Measurements from ENCODE around the gene EVC2. TPM values are rescaled to one million over a fixed set of nuclear protein-coding genes. Genes with fewer than 3 reads are reported as not detected.

The EVC2 gene
- total and polyA plus RNA-seq, 12 donors: 0.66 to 3.4 (median 1.7) TPM

- no peak for DNase-seq
- Histone ChIP-seq H3K9me3 (replicated peaks in 1 of 3) (no peaks in the 10 kb centered on the region), H3K4me3 (no peak overlapping the region), H3K27me3 (no peaks in the 10 kb centered on the region), H3K27ac (no peak overlapping the region), H3K36me3 (replicated peaks in 1 of 2) (no peaks in the 10 kb centered on the region), H3K4me1 (replicated peaks in 1 of 2) (no peaks in the 10 kb centered on the region)
- TF ChIP-seq POLR2A (IDR thresholded peaks at IDR 0.05) (no peak), CTCF (IDR thresholded peaks at IDR 0.05) (no peak)
- WGBS, 4 donors: 90 to 95% (median 90%) methylated on average over 9 to 11 of the region's 11 CpGs
- intact Hi-C loops (cut with DNase I): no loop called here
Observed at GRCh38 chr4:5654791-5655190, 53.6 kb downstream of the EVC2 start.

- H3K36me3 ChIP-seq (replicated peaks in 1 of 2): no peaks in the 10 kb centered on the region
- H3K4me3 ChIP-seq: no peak overlapping the region
- no peak for DNase-seq
- H3K4me1 ChIP-seq (replicated peaks in 1 of 2): no peaks in the 10 kb centered on the region
- TF ChIP-seq CTCF (IDR thresholded peaks at IDR 0.05): no peak
- no peak for TF ChIP-seq POLR2A (IDR thresholded peaks at IDR 0.05)
- H3K27ac ChIP-seq: no peak overlapping the region
- H3K9me3 ChIP-seq (replicated peaks in 1 of 3): no peaks in the 10 kb centered on the region
- H3K27me3 ChIP-seq: no peaks in the 10 kb centered on the region
- 92 to 96% (median 94%) methylated on average over 6 of the region's 6 CpGs for WGBS, 4 donors
- intact Hi-C loops (cut with DNase I): no loop called here
Observed at GRCh38 chr4:5651089-5651488, 57.3 kb downstream of the EVC2 start.

GRCh38 chr4:5650040-5650439 lies 58.3 kb downstream of the EVC2 start:
- no peaks in the 10 kb centered on the region for H3K4me1 ChIP-seq (replicated peaks in 1 of 2)
- no peaks in the 10 kb centered on the region for H3K27me3 ChIP-seq
- intact Hi-C loops (cut with DNase I): no loop called here
- H3K27ac ChIP-seq: no peak overlapping the region
- WGBS, 4 donors: 89 to 94% (median 92%) methylated on average over 3 of the region's 3 CpGs
- H3K36me3 ChIP-seq (replicated peaks in 1 of 2): no peaks in the 10 kb centered on the region
- H3K4me3 ChIP-seq: no peak overlapping the region
- no peak for DNase-seq
- TF ChIP-seq POLR2A (IDR thresholded peaks at IDR 0.05) (no peak), CTCF (IDR thresholded peaks at IDR 0.05) (no peak)
- no peaks in the 10 kb centered on the region for H3K9me3 ChIP-seq (replicated peaks in 1 of 3)

GRCh38 chr4:5647351-5647750 lies 61.0 kb downstream of the EVC2 start:
- H3K36me3 ChIP-seq (replicated peaks in 1 of 2): no peaks in the 10 kb centered on the region
- H3K4me3 ChIP-seq: no peak overlapping the region
- H3K27ac ChIP-seq: no peak overlapping the region
- no peaks in the 10 kb centered on the region for H3K9me3 ChIP-seq (replicated peaks in 1 of 3)
- WGBS, 4 donors: 83 to 90% (median 85%) methylated on average over 7 of the region's 7 CpGs
- TF ChIP-seq POLR2A (IDR thresholded peaks at IDR 0.05): no peak
- TF ChIP-seq CTCF (IDR thresholded peaks at IDR 0.05): no peak
- no peaks in the 10 kb centered on the region for H3K4me1 ChIP-seq (replicated peaks in 1 of 2)
- intact Hi-C loops (cut with DNase I): no loop called here
- no peaks in the 10 kb centered on the region for H3K27me3 ChIP-seq
- DNase-seq: no peak
